Measurements from ENCODE around the gene RDH11.

The RDH11 gene

DNA sequence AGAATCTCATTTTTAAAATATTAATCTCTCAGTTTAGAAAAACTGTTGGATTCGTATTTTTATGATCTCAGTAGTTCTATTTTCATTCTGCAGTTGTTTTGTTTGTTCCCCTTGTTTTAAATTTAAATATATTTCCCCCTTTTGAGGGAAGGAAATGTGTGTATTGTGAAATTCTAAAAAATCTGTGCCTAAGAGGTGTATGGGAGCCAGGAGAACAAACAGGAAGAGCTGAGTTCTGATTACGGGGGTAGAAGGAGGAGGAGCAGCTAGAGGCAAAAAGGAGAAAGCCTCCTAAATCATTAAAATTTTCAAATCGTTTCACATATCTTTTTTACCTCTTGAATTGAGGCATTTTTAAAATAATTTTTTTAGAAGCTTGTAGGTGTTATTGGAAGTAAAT lies 8.4 kb upstream of the RDH11 start:
- DNase-seq (ENCODE audit: low read depth): no peak

DNA sequence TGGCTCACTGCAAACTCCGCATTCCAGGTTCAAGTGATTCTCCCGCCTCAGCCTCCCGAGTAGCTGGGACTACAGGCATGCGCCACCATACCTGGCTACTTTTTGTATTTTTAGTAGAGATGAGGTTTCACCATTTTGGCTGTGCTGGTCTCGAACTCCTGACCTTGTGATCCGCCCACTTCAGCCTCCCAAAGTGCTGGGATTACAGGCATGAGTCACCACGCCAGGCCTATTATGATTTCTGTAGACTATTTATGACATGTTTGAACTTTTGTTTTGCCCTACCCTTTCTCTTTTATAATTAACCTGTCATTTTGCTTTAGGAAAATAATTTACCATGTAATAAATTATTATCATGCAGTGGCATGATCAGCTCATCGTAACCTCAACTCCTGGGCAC lies 5.9 kb upstream of the RDH11 start, which contains the start of gene RDH12:
Gene RDH12, plus strand, starts transcription at position 395 of the 400 bp plus-strand sequence. CDS start 20,757 bp downstream, outside the sequence.
- DNase-seq (ENCODE audit: low read depth): peak; percentile 21

DNA sequence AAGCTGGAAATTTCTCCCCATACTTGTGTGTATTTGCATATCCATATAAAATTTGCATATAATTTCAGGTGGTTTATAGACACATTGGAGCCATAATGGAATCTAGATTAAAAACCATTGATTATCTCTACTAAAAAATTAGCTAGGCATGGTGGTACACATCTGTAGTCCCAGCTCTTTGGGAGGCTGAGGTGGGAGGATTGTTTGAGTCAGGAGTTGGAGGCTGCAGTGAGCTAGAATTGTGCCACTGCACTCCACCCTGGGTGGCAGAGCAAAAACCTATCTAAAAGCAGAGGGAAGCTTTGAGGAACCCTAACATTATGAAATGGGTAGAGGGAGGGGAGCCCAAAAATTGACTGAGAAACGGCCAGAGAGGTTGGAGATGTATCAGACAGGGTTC lies 2.6 kb upstream of the RDH11 start:
- no peak for DNase-seq (ENCODE audit: low read depth)

DNA sequence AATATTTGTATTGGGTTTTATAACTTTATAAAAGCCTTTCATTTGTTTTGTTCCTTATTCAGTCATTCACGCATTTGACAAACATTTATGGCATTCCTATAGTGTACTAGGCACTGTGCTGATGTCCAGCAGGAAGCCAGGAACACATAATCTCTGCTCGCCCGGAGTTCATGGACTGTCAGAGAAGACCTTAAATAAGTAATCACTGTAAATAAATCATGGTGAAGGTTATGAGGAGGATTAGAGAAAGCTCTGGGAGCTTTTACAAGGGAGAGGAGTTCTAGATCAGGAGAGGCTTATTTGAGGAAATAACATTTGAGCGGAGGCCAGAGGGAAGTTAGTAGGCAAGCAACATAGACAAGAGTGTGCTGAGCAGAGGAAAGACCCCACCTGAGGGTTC lies 1.4 kb upstream of the RDH11 start:
- no peak for DNase-seq (ENCODE audit: low read depth)

DNA sequence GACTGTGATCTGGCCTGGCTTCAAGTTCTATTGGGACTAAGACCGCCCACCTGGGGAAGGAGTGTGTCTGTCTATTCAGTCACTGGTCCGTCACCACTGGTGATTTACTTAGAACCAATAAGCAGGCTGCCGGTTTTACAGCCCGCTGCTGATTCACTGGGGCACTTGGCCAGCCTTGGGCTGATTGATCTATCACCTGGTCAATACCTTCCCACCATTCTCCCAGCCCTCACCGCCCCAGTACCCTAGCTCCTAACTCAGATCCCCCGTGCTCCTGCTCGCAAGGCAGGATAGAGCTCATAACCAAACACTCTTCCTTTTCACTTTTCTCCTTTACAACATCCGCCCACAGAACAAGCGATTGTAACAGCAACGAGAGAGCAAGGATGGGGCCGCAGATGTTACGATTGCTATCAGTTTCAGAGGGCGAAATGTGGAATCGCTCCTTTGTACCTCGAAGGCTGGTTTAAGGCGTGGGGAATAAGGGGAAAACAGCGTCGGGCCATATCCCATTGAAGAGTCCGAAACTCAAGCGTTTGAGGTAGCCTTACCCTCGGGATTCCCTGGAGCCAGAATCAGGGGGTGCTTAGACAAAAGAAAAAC lies 672 bp downstream of the RDH11 start:
- DNase-seq (ENCODE audit: low read depth): peak; percentile 97

DNA sequence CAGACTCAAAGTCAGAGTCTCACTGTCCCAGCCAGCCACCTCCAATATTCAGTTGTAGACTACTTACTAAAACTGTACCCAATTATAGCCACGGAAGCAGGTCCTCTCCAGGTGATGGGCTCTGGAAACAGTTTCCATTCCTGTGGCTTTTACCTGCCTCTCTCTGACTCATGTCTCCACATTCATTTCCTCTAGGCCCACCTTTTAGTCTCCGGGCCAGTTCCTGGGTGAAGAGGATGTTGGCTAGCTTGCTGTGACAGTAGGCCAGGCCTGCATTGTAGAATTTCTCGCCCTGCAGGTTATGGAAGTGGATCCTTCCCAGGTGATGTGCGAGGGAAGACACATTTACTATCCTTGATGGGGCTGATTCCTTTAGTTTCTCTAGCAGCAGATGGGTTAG lies 5.6 kb downstream of the RDH11 start:
- no peak for DNase-seq (ENCODE audit: low read depth)

DNA sequence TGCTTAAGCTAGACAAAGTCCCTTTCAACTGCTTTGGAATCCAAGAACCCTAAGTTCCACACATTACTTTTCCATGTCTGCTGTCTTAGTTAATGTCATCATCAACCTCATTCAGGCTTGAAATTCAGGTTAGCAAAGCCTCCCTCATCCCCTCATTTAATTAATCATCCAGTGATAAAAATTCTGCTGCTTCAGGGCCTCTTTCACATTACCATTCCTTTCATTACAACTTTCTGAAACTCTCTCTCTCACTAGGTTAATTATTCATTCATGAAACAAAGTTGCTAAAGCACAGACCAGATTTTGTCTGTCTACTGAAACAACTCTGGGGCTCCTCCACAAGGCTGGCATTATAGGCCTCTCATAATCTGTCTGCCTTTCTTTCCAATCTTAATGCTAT lies 11.7 kb downstream of the RDH11 start:
- no peak for DNase-seq (ENCODE audit: low read depth)

DNA sequence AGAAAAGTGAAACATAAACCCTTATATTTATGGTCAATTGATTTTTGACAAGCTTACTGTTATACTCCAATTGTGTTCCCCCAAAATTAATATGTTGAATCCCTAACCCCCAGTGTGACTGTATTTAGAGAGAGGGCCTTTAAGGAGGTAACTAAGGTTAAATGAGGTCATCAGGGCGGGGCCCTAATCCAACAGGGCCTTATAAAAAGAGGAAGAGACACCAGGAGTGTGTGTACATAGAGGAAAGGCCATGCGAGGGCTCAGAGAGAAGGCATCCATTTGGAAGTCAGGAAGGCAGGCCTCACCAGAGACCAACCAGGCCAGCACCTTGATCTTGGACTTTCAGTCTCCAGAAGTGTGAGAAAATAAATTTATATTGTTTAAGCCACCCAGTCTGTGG lies 14.6 kb downstream of the RDH11 start:
- DNase-seq (ENCODE audit: low read depth): no peak

DNA sequence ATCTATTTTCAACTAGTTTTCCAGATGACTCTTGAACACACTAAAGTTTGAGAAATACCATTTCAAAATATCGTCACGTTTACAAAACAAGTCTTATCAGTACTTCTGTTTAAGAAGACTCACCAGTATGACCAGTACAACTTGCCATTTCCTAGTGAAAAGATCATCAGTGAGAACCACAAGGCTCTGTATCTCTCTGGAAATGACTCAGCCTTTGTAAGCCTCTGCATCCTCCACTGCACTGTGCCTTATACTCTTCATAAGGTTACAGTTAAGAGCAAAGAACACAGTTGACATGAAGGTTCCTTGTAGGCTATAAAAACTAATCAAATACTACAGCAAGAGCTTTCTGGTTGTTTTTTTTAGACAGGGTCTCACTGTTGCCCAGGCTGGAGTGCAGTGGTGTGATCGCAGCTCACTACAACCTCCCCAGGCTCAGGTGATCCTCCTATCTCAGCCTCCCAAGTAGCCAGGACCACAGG lies 15.4 kb downstream of the RDH11 start:
- DNase-seq (ENCODE audit: low read depth): peak; percentile 98

DNA sequence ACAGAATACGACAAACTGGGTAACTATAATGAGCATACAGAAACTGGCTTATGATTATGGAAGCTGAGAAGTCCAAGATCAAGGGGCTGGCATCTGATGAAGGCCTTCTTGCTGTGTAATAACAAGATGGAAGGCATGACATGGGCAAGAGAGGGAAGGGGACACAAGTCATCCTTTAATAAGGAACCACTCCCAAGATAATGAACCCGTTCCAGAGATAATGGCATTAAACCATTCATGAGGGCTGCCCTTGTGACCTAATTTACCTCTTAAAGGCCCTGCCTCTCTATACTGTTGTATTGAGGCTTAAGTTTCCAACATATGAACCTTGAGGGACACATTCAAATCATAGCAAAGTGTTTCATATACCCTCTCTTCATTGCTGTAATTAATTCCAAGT lies 16.6 kb downstream of the RDH11 start:
- DNase-seq (ENCODE audit: low read depth): no peak

DNA sequence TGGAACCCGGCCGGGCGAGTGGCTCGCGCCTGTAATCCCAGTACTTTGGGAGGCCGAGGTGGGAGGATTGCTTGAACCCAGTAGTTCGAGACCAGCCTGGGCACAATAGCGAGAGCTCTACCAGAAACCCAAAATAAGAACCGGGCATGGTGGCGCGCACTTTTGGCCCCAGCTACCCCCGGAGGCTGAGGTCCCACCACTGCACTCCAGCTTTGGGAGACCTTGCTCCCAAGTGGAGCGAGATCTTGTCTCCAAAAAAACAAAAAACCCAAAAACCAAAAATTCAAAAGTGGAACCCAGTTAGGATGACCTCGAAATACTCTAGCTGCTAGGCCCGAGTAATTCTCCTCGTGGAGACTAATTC lies 20.4 kb downstream of the RDH11 start:
- DNase-seq (ENCODE audit: low read depth): no peak

DNA sequence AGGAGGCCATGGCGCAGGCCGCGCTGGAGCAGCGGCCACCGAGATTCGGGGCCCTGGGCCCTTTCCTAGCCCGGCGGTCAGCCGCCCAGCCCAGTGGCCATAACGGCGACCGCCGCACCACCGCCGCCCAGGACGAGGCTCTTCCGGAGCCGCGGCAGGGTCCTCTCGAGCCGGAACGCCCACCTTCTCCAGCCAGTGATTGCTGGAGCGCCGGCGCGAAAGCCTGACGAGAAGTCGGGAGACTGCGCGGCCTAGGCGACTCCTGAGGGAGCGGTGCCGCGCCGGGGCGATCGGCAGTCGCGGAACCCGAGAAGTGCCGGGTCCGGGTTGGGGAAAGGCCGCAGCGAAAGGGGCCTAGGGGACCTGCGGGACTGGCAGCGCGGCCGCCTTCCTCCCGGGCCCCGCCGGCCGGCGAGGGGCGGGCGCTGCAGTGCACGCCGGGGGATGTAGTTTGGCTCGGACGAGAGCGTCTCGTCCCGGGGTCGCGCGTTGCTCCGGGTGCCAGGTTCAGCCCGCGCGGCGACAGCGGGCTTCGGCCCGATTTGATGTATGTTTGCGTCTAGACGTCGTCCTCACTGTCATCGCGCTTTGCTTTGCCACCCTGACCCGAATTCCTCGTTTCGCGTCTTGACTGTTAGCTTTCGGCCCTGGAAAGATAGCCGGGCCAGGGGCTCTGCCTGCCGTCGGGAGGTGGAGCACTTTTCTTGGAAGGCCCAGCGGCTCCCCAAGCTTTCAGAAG lies 20.9 kb downstream of the RDH11 start, which contains the start of gene VTI1B:
Gene VTI1B, minus strand, starts transcription at position 153 of the 739 bp plus-strand sequence. Its CDS starts 143 bp downstream, at position 10.
- peak; percentile 72 for DNase-seq (ENCODE audit: low read depth)

DNA sequence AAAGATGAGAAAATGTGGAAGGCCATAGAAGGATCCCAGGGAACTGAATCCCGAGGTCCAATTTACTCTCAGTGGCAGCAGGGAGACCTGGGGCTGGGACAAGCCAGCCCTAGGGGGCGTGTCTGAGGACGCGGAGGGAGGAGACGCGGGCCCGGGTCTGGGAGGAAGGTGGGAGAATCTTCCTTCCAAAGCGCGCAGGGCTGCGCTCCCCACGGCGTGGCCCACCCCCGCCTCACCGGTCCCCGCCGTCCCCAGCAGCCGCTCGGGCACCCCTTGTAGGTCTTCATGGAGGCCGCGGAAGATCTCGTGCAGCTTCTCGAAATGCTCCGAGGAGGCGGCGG lies 21.5 kb downstream of the RDH11 start:
- DNase-seq (ENCODE audit: low read depth): peak; percentile 54

DNA sequence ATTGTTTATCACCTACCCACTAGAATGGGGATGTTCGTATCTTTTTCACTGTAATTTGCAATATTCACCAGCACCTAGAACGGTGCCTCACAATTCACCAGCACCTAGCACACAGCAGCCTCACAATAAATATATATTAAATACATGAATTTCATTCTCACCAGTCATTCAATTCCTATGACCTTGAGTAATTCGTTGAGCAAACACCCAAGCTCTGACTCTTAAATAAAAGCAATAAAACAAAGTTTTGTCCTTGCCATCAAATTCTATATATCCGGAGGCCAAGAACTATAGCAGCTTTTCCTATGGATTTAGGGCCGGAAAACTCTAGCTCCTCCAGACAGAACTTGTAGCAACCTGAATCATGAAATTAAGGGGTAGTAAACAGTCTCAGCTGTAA lies 22.1 kb downstream of the RDH11 start:
- peak; percentile 62 for DNase-seq (ENCODE audit: low read depth)

DNA sequence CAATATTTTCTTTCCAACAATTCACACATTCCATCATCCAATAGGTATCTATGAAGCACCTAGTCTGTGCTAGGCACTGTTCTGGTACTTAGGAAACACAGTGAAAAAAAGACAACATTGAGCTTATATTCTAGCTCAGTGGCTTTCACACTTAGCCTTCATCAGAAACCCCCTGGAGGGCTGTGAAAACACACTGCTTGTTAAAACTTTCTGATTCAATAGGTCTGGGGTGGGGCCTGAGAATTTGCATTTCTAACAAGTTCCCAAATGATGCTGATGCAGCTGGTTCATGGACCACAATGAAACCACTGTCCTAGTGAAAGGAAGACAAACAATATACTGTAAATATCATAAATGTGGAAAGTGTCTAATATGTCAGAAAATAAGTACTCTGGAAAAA lies 27.0 kb downstream of the RDH11 start:
- DNase-seq (ENCODE audit: low read depth): no peak

DNA sequence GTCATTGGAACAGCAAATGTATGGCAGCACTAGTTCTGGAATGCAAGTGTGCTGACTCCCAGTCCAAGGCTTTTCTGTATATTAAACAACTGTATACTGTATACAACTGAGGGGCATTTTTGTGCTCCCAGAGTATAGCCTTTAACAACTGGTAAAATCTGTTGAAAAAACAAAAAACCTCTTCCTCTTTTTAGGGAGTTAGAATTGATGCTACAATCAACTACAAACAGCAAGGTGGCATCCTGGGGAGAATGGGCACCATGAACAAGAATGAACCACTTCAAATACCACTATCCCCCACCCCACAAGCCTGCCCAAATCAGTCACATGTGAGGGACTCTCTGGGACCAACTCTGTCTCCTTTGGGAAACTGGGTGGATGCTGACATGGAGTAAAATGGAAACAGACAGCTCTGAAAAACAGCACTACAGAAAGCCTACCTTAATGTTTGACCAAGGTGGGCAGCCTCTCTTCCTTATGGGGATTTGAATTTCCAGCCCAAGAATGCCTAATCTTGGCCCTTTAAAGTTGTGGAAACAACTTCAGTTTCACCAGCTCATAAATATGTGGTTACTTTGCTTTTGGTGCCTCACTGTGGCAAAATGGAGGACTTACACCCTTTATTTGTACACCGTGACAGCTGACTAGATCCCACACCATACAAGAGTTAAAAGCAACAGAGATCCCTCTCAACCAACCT lies 28.7 kb downstream of the RDH11 start:
- peak; percentile 72 for DNase-seq (ENCODE audit: low read depth)

DNA sequence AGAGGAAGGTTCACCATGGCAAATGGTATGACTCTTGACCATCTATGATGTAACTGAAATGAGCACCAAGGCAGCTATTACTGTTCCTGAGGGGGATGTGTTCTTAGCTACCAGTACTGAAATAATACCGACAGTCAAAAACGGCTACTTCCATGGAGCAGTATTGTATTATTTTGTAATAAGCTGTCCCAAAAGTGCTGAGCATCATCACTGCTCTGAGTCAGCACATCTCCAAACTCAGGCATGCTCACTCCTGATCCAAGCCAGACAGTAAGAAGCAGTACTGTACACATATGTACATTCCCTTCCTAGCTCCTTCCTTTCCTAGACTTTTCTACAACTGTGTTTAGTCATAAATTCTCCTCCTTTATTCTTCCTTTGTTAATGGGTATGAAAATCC lies 29.7 kb downstream of the RDH11 start:
- DNase-seq (ENCODE audit: low read depth): peak; percentile 73

DNA sequence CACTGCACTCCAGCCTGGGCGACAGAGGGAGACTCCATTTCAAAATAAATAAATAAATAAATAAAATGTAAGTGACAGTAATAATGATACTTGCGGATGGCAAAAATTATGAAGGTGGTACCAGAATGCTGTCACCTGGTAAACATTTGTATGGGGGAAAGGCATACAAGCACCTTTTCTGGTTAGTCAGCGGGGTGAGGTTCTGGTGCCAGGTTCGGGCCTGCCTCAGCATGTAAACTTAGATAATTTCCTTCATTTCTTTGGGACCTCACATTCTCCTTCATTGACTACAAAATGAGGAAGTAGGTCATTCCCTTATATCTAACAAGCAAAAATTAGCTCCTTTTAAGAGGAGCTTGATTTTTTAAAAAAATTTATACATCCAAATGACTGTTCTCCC lies 31.9 kb downstream of the RDH11 start:
- DNase-seq (ENCODE audit: low read depth): no peak

DNA sequence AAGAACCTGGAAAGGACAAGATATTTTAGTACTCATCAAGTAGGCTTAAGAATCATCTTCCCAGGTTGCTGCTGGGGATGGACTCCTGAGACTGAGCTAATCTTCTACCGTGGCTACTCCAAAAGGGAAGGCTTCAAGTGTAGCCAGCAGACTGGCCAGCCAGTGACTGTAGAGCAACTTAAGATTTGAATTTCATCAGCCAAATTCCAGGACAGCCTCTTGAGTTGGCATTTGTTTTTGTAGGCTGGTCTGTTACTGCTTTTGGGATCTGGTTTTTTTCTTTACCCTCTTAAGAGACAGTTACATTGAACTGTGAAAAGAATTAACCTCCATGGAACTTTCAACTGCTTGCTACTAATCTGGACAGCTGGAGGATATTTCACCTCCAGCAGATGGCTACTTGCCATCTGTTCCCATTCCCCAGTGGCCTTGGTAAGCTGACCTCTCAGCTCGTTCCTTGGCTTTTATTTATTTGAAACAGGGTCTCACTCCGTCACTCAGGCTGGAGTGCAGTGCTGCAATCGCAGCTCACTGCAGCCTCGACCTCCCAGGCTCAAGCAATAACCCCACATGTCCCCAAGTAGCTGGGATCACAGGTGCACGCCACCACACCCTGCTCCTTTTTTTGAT lies 41.8 kb downstream of the RDH11 start:
- no peak for DNase-seq (ENCODE audit: low read depth)

DNA sequence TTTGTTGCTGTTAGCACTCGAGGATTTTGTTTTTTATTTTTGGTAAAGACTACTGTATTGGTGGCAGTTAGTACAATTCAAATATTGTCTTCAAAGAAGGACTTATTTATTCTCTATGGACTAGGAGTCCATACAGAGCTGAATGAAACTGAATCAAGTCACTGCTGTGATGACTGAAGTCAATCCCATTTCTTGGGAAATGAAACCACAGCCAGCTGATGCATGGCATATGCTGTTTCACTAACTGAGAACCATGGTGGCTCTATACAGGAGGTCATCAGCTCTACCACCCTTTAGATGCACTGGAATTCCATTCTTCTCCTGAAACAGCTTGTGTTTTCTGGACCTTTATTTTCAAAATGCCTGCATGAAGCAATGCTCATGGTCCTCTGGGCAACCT lies 43.4 kb downstream of the RDH11 start:
- no peak for DNase-seq (ENCODE audit: low read depth)

DNA sequence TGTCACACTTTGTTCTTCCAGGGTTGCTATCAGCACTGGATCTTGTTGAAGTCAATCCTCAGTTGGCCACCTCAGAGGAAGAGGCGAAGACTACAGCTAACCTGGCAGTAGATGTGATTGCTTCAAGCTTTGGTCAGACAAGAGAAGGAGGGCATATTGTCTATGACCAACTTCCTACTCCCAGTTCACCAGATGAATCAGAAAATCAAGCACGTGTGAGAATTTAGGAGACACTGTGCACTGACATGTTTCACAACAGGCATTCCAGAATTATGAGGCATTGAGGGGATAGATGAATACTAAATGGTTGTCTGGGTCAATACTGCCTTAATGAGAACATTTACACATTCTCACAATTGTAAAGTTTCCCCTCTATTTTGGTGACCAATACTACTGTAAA lies 44.9 kb downstream of the RDH11 start:
- DNase-seq (ENCODE audit: low read depth): peak; percentile 88

DNA sequence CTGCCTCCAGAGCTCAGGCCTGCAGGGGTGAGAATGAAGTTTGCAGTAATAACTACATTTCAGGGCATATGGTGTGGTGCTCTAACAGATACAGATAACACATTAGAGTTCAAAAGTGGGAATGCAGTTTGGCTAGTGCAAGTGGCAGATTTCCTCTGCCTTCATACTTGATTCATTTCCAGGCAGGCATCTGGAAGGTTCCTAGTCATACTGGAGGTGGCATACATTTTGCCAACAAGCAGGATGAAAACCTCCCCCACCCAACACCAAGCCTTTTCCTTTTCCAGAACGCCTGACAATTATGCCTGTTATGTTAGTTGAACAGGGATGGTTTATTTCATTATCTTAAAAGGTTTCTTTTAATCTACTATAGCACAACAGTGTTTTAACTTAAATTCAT lies 45.4 kb downstream of the RDH11 start:
- no peak for DNase-seq (ENCODE audit: low read depth)

DNA sequence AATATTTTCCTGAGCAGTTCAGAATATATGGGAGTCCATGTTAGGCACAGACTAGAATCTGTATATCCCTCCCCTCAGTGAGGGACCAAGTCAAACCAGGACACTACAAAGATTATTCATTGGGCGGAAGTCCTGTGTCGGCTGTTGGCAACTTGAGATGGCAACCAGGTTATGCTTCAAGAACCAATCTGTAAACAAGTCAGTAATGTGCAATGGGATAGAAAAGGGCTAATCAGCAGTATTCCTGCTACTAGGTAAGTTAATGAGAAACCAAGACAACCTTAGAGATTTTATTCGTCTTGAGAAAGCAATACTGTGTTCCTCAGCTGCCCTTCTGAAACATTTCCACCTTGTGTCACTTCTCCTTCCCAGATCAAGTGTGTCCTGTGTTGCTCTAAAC lies 49.4 kb downstream of the RDH11 start:
- DNase-seq (ENCODE audit: low read depth): no peak
